Upper lobe of left lung (tissue), 6 donors: ENCODE measurements around the gene KLHL25. TPM values are rescaled to one million over a fixed set of nuclear protein-coding genes. Genes with fewer than 3 reads are reported as not detected.
A peak's percentile ranks its signal among the peaks of the same experiment; 100 is the strongest.

Experiments
- ATAC-seq, 2 donors: fragments of 200-7000 bp; cut with Tn5 transposase; one replicate each; pipeline ENCODE4 v1.9.1; 2022; ENCODE audit warnings: mild to moderate bottlenecking in 2 of 2, moderate library complexity in 2 of 2; ENCODE audit not compliant: low FRiP score in 2 of 2
- DNase-seq, 2 donors: peaks; one replicate each; pipeline ENCODE4 v3.0.0-alpha.2; 2019 to 2020
- H3K27ac ChIP-seq, 4 donors: fragments of 200-600 bp; sonication (generic); one replicate each; pipeline ENCODE4 v1.5.1; 2016 to 2019
- H3K27me3 ChIP-seq, 4 donors: fragments of 200-600 bp; sonication (generic); one replicate each; pipeline ENCODE4 v1.5.1; 2017 to 2019
- H3K36me3 ChIP-seq, 4 donors: fragments of 200-600 bp; sonication (generic); one replicate each; pipeline ENCODE4 v1.5.1; 2016 to 2019
- H3K4me1 ChIP-seq, 4 donors: fragments of 200-600 bp; sonication (generic); one replicate each; pipeline ENCODE4 v1.5.1; 2018 to 2019
- H3K4me3 ChIP-seq, 4 donors: fragments of 200-600 bp; sonication (generic); one replicate each; pipeline ENCODE4 v1.5.1; 2017 to 2019; ENCODE audit warnings: mild to moderate bottlenecking in 2 of 4, moderate library complexity in 1 of 4
- H3K9me3 ChIP-seq, 4 donors: fragments of 200-600 bp; sonication (generic); one replicate each; pipeline ENCODE4 v1.5.1; 2018 to 2019
- CTCF ChIP-seq, 6 experiments: fragments of 450-650 bp in 4 of 6; fragments of 200-600 bp in 2 of 6; sonication (generic) in 2 of 6; IDR thresholded peaks; one replicate each; pipeline ENCODE4 v1.5.1; 2016 to 2019; ENCODE audit warnings: antibody characterized with exemption in 6 of 6
- EP300 ChIP-seq, 4 donors: sonication (generic); formaldehyde crosslinking; IDR thresholded peaks; one replicate each; pipeline ENCODE4 v1.5.1; 2017; ENCODE audit warnings: antibody characterized with exemption in 4 of 4, control low read depth in 2 of 4
- POLR2A ChIP-seq, 4 donors: fragments of 450-650 bp; IDR thresholded peaks; one replicate each; pipeline ENCODE4 v1.5.1; 2016 to 2017; ENCODE audit warnings: antibody characterized with exemption in 4 of 4, mild to moderate bottlenecking in 2 of 4
- POLR2AphosphoS5 ChIP-seq, 2 donors: sonication (generic); formaldehyde crosslinking; IDR thresholded peaks; one replicate each; pipeline ENCODE4 v1.5.1; 2017; ENCODE audit warnings: antibody characterized with exemption in 2 of 2
- WGBS, 2 donors: methylation state at CpG; one replicate each; pipeline ENCODE4 v1.1.5; 2017 to 2018; 5-methylcytosine and 5-hydroxymethylcytosine counted together
- total RNA-seq, 6 donors: library from RNA; depleted of rRNA in 4 of 6; stranded (reverse); fragments of >200 nt in 4 of 6; gene quantifications; one replicate each; pipeline versions ENCODE4 v1.1.0 to v1.2.1, GENCODE V29; 2016 to 2021
- donor health status: DM: no; HTN: no; CAD: no; lungs with moderate emphysema.
- donor health status: DM: no; HTN: yes; CAD: no; lungs with severe emphysema.

KLHL25 gene
- total RNA-seq, 6 donors from 2014 or later: 3.0 to 24.1 (median 5.6) TPM

GRCh38 chr15:85745023-85745422 lies 49.7 kb downstream of the KLHL25 start:
- no peak for ATAC-seq
- H3K9me3 ChIP-seq: no peaks in the 10 kb centered on the region
- TF ChIP-seq EP300 (IDR thresholded peaks at IDR 0.05): no peak
- peaks cover 0 to 15% (median 9%) of the 10 kb centered on the region in 4 donors for H3K4me1 ChIP-seq
- no peaks in the 10 kb centered on the region for H3K27me3 ChIP-seq
- H3K27ac ChIP-seq: no peak overlapping the region
- DNase-seq: no peak
- peaks cover 53 to 94% (median 89%) of the 10 kb centered on the region in 4 donors for H3K36me3 ChIP-seq
- WGBS, 2 donors: 88 to 90% methylated on average over 8 to 12 of the region's 12 CpGs
- no peak overlapping the region for H3K4me3 ChIP-seq

GRCh38 chr15:85744579-85744978 lies 50.1 kb downstream of the KLHL25 start:
- ATAC-seq (no peak), DNase-seq (peak in 1 of 2 donors; percentile 48)
- H3K4me1 ChIP-seq: peaks cover 0 to 15% (median 9%) of the 10 kb centered on the region in 4 donors
- peaks cover 58 to 99% (median 92%) of the 10 kb centered on the region in 4 donors for H3K36me3 ChIP-seq
- H3K9me3 ChIP-seq: no peaks in the 10 kb centered on the region
- TF ChIP-seq CTCF (IDR thresholded peaks at IDR 0.05) (no peak), EP300 (IDR thresholded peaks at IDR 0.05) (no peak), POLR2AphosphoS5 (IDR thresholded peaks at IDR 0.05) (no peak), POLR2A (IDR thresholded peaks at IDR 0.05) (no peak)
- no peak overlapping the region for H3K4me3 ChIP-seq
- 92 to 93% methylated on average over 7 to 10 of the region's 10 CpGs for WGBS, 2 donors
- no peak overlapping the region for H3K27ac ChIP-seq
- no peaks in the 10 kb centered on the region for H3K27me3 ChIP-seq

DNA sequence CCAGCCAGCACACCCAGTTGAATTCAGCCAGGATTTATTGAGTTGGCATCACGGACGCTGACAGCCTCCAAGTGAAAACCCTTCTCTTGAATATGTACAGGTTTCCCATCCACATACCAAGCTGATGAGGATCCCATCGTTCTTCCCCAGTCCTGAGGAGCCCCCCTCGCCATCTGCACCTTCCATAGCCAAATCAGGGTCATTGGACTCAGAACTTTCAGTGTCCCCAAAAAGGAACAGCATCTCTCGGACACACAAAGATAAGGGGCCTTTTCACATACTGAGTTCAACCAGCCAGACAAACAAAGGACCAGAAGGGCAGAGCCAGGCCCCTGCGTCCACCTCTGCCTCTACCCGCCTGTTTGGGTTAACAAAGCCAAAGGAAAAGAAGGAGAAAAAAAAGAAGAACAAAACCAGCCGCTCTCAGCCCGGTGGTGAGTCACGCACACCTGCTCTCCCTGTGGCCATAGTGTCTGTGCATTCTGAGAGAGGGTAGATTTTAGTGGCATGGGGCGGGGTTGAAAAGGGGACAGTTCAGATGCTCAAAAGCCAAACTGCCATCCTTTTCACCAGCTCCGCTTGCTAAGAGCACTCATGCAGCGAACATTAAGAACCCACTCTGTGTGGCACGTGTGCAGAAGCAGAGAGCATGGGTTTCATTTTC lies 51.2 kb downstream of the KLHL25 start:
- no peak for ATAC-seq
- H3K9me3 ChIP-seq: no peaks in the 10 kb centered on the region
- TF ChIP-seq POLR2AphosphoS5 (IDR thresholded peaks at IDR 0.05): no peak
- TF ChIP-seq CTCF (IDR thresholded peaks at IDR 0.05): no peak
- no peak for TF ChIP-seq POLR2A (IDR thresholded peaks at IDR 0.05)
- TF ChIP-seq EP300 (IDR thresholded peaks at IDR 0.05): no peak
- no peak for DNase-seq
- 91% methylated on average over 14 of the region's 14 CpGs for WGBS, 2 donors
- H3K4me3 ChIP-seq: no peak overlapping the region
- peaks cover 56 to 99% (median 89%) of the 10 kb centered on the region in 4 donors for H3K36me3 ChIP-seq
- no peaks in the 10 kb centered on the region for H3K27me3 ChIP-seq
- H3K27ac ChIP-seq: no peak overlapping the region
- H3K4me1 ChIP-seq: peaks cover 0 to 11% (median 4%) of the 10 kb centered on the region in 4 donors

DNA sequence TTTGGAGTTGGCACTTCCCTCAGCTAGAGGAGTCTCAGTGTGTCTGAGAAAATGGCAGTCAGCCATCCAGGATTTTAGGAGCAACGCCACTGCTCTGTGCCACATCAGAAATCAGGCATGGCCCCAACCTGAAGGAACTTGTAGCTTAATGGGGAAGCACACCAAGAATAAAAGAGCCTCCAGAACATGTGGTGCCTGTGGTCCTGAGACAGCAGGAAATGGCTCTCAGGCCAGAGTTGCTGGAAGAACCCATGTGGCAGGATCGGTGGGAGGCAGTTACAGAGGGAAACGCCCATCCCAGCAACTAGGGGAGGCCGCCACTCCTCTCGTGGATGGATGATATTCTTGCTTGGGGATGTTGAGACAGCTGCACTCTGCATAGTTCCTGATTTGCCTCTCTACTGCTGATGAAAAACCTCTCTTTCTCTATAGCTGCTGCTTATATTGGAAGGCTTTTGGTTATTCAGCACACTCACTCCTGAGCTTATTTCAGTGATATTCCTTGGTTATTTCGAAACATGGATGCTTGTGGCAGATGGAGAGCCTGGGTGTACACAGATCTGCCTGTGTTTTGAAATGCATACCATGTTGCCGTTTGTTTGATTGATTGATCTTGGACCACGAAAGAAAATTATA lies 52.4 kb downstream of the KLHL25 start:
- DNase-seq (no peak), ATAC-seq (no peak)
- Histone ChIP-seq H3K9me3 (no peaks in the 10 kb centered on the region), H3K4me3 (no peak overlapping the region), H3K27me3 (no peaks in the 10 kb centered on the region), H3K4me1 (peaks cover 0 to 6% (median 0%) of the 10 kb centered on the region in 4 donors), H3K27ac (peak overlapping the region in 1 of 4 donors; percentile 38), H3K36me3 (peaks cover 55 to 98% (median 87%) of the 10 kb centered on the region in 4 donors)
- TF ChIP-seq POLR2AphosphoS5 (IDR thresholded peaks at IDR 0.05) (no peak), POLR2A (IDR thresholded peaks at IDR 0.05) (no peak), CTCF (IDR thresholded peaks at IDR 0.05) (no peak), EP300 (IDR thresholded peaks at IDR 0.05) (no peak)
- WGBS, 2 donors: 59 to 66% methylated on average over 4 to 8 of the region's 8 CpGs

DNA sequence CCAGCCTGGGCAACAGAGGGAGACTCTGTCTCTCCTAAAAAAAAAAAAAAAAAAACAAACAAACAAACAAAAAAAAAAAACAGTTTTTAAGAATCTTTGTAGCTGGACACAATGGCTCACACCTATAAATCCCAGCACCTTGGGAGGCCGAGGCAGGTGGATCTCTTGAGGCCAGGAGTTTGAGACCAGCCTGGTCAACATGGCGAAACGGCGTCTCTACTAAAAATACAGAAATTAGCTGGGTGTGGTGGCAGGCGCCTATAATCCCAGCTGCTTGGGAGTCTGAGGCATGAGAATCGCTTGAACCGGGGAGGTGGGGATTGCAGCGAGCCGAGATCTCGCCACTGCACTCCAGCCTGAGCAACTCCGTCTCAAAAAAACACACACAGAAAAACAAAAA lies 53.1 kb downstream of the KLHL25 start:
- H3K27ac ChIP-seq: no peak overlapping the region
- peaks cover 61 to 98% (median 86%) of the 10 kb centered on the region in 4 donors for H3K36me3 ChIP-seq
- no peaks in the 10 kb centered on the region for H3K27me3 ChIP-seq
- WGBS, 2 donors: 96% methylated on average over 11 of the region's 11 CpGs
- no peak for ATAC-seq
- no peak overlapping the region for H3K4me3 ChIP-seq
- DNase-seq: no peak
- peaks cover 0 to 6% (median 0%) of the 10 kb centered on the region in 4 donors for H3K4me1 ChIP-seq
- TF ChIP-seq EP300 (IDR thresholded peaks at IDR 0.05): no peak
- TF ChIP-seq POLR2A (IDR thresholded peaks at IDR 0.05): no peak
- TF ChIP-seq CTCF (IDR thresholded peaks at IDR 0.05): no peak
- no peak for TF ChIP-seq POLR2AphosphoS5 (IDR thresholded peaks at IDR 0.05)
- no peaks in the 10 kb centered on the region for H3K9me3 ChIP-seq
